ENCODE data around the gene COMP.

Gene COMP

DNA sequence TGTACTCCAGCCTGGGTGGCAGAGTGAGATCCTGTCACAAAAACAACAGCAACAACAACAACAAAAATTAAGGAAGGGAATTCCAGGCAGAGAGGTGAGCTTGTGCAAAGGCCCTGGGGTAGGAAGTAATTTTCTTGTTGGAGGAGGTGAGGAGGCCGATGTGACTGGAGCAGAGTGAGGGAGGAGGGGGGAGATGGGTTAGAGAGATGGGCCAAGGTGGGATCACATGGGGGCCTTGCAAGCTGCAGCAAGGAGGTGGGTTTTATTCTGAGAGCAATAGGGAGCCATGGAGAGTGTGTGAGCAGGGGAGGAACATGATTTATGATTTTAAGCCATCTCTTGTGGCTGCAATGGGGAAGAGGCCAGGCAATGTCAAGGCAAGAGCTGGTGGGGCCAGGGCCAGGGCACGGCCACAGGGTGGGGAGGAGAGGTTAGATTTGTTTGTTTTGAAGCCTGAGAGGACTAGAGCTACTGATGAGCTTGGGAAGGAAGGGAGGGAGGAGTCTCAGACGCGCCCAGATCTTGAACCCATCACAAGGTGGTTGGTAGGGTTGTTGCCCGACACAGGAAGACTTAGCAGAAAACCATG, 12.5 kb upstream of the COMP start:
- Histone ChIP-seq H3K9me3 (ENCODE audit: control insufficient read depth in 2 of 2, low read length in 2 of 2) (no peaks in the 10 kb centered on the region), H3K27me3 (ENCODE audit: control insufficient read depth in 1 of 2, insufficient read depth in 2 of 2, low read length in 2 of 2) (peaks cover 8% of the 10 kb centered on the region in 2 donors), H3K4me3 (ENCODE audit: low read length in 2 of 2) (no peak overlapping the region), H3K27ac (ENCODE audit: low read length) (no peak overlapping the region), H3K36me3 (ENCODE audit: control insufficient read depth in 2 of 2, insufficient read depth in 2 of 2, low read length in 2 of 2) (no peaks in the 10 kb centered on the region), H3K4me1 (ENCODE audit: control insufficient read depth, insufficient read depth, low read length) (no peaks in the 10 kb centered on the region), H3K9ac (ENCODE audit: low read length in 2 of 2) (no peak overlapping the region)

DNA sequence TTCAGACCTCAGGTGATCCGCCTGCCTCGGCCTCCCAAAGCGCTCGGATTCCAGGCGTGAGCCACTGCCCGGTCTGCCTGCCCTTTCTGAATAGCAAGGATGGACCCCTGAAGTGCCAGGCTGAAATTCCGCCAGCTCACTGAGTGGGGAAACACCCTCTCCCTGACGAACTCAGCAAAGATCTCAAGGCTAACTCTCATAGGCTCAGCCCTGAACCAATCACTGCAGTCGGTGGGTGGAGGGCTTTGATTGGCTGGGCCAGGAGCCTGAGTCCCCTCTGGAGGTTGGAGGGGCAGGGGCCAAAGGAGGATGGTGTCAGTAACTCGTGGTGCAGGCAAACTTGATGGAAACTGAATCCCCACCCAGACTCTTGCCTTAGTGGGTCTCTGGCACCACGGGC, 11.2 kb upstream of the COMP start:
- H3K36me3 ChIP-seq (ENCODE audit: control insufficient read depth in 2 of 2, insufficient read depth in 2 of 2, low read length in 2 of 2), result no peaks in the 10 kb centered on the region
- no peaks in the 10 kb centered on the region for H3K9me3 ChIP-seq (ENCODE audit: control insufficient read depth in 2 of 2, low read length in 2 of 2)
- no peak overlapping the region for H3K27ac ChIP-seq (ENCODE audit: low read length)
- H3K4me1 ChIP-seq (ENCODE audit: control insufficient read depth, insufficient read depth, low read length), result no peaks in the 10 kb centered on the region
- peaks cover 8 to 12% of the 10 kb centered on the region in 2 donors for H3K27me3 ChIP-seq (ENCODE audit: control insufficient read depth in 1 of 2, insufficient read depth in 2 of 2, low read length in 2 of 2)
- H3K9ac ChIP-seq (ENCODE audit: low read length in 2 of 2), result no peak overlapping the region
- no peak overlapping the region for H3K4me3 ChIP-seq (ENCODE audit: low read length in 2 of 2)

DNA sequence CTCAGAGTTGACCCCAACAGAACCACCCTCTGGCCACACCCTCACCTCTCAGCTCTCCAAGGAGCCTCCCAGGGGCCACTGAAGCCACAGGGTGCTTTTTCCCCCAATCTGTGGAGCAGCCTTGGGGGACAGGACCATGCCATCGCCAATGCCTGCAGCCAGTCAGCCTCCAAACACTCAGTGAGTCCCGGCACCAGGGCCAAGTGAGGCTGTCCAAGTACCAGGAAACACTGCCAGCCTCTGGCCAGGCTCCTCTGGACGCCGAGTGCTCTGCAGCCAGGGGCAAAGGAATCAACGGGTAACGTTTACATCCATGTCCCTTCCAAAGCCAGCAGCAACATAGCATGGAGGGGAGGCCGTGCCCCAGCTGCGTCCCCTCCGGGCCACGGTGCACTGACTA, 9.5 kb upstream of the COMP start:
- Histone ChIP-seq H3K36me3 (ENCODE audit: control insufficient read depth in 2 of 2, insufficient read depth in 2 of 2, low read length in 2 of 2) (no peaks in the 10 kb centered on the region), H3K4me1 (ENCODE audit: control insufficient read depth, insufficient read depth, low read length) (peaks cover 2% of the 10 kb centered on the region), H3K9ac (ENCODE audit: low read length in 2 of 2) (no peak overlapping the region), H3K9me3 (ENCODE audit: control insufficient read depth in 2 of 2, low read length in 2 of 2) (no peaks in the 10 kb centered on the region), H3K27me3 (ENCODE audit: control insufficient read depth in 1 of 2, insufficient read depth in 2 of 2, low read length in 2 of 2) (peaks cover 12 to 18% of the 10 kb centered on the region in 2 donors), H3K4me3 (ENCODE audit: low read length in 2 of 2) (no peak overlapping the region), H3K27ac (ENCODE audit: low read length) (no peak overlapping the region)

DNA sequence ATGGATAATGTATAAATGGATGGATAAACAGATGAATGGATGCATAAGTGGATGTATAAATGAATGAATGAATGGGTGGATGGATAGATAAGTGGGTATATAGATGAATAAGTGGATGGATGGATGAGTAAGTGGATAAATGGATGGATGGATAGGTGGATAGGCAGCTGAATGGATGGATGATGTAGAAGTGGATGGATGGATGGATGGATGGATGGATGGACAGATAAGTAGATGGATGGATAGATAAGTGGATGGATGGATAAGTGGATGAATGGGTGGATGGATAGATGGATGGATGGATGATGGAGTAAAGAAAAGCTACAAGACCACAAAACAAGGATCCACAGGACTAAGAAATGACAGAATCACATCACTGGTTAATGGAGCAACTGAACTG, 9.0 kb upstream of the COMP start:
- Histone ChIP-seq H3K4me3 (ENCODE audit: low read length in 2 of 2) (no peak overlapping the region), H3K36me3 (ENCODE audit: control insufficient read depth in 2 of 2, insufficient read depth in 2 of 2, low read length in 2 of 2) (no peaks in the 10 kb centered on the region), H3K27ac (ENCODE audit: low read length) (no peak overlapping the region), H3K9me3 (ENCODE audit: control insufficient read depth in 2 of 2, low read length in 2 of 2) (no peaks in the 10 kb centered on the region), H3K27me3 (ENCODE audit: control insufficient read depth in 1 of 2, insufficient read depth in 2 of 2, low read length in 2 of 2) (peaks cover 12 to 18% of the 10 kb centered on the region in 2 donors), H3K9ac (ENCODE audit: low read length in 2 of 2) (no peak overlapping the region), H3K4me1 (ENCODE audit: control insufficient read depth, insufficient read depth, low read length) (peaks cover 2% of the 10 kb centered on the region)

DNA sequence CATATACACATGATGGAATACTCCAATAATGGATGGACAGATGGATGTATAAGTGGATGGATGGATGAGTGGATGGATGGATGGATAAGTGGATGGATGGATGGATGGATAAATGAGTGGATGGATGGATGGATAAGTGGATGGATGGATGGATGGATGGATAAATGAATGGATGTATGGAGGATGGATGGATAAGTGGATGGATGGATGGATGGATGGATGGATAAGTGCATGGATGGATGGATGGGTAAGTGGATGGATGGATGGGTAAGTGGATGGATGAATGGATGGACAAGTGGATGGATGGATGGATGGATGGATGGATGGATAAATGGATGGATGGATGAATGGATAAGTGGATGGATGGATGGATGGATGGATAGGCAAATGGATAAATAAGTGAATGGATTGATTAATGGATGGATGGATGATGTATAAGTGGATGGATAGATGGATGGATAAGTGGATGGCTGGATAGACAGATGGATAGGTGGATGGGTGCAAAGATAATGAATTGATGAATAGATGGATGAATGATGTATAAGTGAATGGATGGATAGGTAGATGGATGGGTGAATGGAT, 8.4 kb upstream of the COMP start:
- Histone ChIP-seq H3K9ac (ENCODE audit: low read length in 2 of 2) (no peak overlapping the region), H3K9me3 (ENCODE audit: control insufficient read depth in 2 of 2, low read length in 2 of 2) (no peaks in the 10 kb centered on the region), H3K27ac (ENCODE audit: low read length) (no peak overlapping the region), H3K36me3 (ENCODE audit: control insufficient read depth in 2 of 2, insufficient read depth in 2 of 2, low read length in 2 of 2) (no peaks in the 10 kb centered on the region), H3K4me1 (ENCODE audit: control insufficient read depth, insufficient read depth, low read length) (peaks cover 2% of the 10 kb centered on the region), H3K4me3 (ENCODE audit: low read length in 2 of 2) (no peak overlapping the region), H3K27me3 (ENCODE audit: control insufficient read depth in 1 of 2, insufficient read depth in 2 of 2, low read length in 2 of 2) (peaks cover 15 to 21% of the 10 kb centered on the region in 2 donors)

DNA sequence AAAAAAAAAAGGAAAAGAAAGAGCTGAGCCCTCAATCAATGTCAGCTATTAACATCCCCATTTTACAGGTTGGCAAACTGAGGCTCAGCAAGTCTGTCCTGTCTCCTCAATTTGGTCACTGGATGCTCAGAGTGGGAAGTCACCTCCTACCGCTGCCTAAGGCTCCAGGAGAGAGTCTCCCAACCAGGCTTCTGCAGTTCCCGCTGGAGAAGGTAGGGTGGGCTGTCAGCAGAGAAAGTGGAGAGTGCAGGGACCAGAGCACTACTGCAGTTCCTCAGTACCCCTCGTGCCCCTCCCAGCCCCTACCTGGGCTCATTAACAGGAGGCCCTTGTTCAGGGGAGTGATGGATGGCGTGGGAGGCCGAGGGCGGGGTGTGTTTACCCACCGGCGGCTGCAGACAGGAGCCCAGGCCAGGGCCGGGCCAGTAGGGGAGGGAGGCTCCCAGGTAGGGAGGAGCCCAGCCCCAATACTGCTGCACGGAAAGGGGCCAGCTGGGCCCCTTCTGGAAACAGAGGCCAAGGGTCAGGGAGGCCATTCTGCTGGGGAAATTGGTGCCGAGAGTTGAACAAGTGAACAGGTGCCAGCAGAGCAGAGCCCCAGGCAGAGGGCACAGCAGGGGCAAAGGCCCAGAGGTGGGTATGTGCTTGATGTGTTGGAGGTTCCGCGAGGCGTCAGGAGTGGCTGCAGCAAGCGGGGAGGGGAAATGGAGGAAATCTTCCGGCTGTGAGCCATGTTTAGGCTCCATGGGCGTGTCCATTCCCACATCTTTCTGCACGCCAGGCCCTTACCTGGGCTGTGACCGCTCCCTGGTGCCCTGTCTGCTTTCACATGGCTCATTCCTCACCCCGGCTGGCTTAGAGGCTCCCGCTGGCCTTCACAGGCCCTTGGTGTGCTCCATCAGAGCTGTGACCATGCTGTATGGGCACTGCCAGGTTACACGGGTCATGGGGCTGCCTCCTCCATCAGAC, 7.6 kb upstream of the COMP start:
- peaks cover 2% of the 10 kb centered on the region for H3K4me1 ChIP-seq (ENCODE audit: control insufficient read depth, insufficient read depth, low read length)
- no peaks in the 10 kb centered on the region for H3K9me3 ChIP-seq (ENCODE audit: control insufficient read depth in 2 of 2, low read length in 2 of 2)
- H3K9ac ChIP-seq (ENCODE audit: low read length in 2 of 2), result no peak overlapping the region
- no peak overlapping the region for H3K4me3 ChIP-seq (ENCODE audit: low read length in 2 of 2)
- H3K36me3 ChIP-seq (ENCODE audit: control insufficient read depth in 2 of 2, insufficient read depth in 2 of 2, low read length in 2 of 2), result no peaks in the 10 kb centered on the region
- peaks cover 16 to 26% of the 10 kb centered on the region in 2 donors for H3K27me3 ChIP-seq (ENCODE audit: control insufficient read depth in 1 of 2, insufficient read depth in 2 of 2, low read length in 2 of 2)
- no peak overlapping the region for H3K27ac ChIP-seq (ENCODE audit: low read length)

DNA sequence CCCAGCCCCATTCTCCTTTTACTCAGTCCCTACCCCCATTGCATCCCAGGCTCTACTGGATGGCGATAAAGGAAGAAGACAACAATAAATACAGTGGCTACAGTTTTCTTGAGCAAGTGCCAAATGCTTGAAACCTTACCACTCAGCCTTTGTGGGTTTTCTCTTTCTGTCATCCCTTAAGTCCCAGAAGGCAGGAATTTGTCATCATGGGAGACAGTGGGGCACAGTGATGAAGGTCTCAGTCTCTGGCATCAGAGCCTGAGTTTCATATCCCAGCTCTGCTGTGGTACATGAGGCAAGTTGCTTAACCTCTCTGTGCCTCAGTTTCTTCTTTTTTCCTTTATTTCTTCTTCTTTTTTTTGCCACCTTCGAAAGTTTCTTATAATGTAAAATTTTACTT, 5.1 kb upstream of the COMP start:
- no peaks in the 10 kb centered on the region for H3K9me3 ChIP-seq (ENCODE audit: control insufficient read depth in 2 of 2, low read length in 2 of 2)
- no peak overlapping the region for H3K9ac ChIP-seq (ENCODE audit: low read length in 2 of 2)
- H3K4me1 ChIP-seq (ENCODE audit: control insufficient read depth, insufficient read depth, low read length), result peaks cover 4% of the 10 kb centered on the region
- H3K4me3 ChIP-seq (ENCODE audit: low read length in 2 of 2), result no peak overlapping the region
- H3K27me3 ChIP-seq (ENCODE audit: control insufficient read depth in 1 of 2, insufficient read depth in 2 of 2, low read length in 2 of 2), result peaks cover 35 to 42% of the 10 kb centered on the region in 2 donors
- no peaks in the 10 kb centered on the region for H3K36me3 ChIP-seq (ENCODE audit: control insufficient read depth in 2 of 2, insufficient read depth in 2 of 2, low read length in 2 of 2)
- H3K27ac ChIP-seq (ENCODE audit: low read length), result no peak overlapping the region

DNA sequence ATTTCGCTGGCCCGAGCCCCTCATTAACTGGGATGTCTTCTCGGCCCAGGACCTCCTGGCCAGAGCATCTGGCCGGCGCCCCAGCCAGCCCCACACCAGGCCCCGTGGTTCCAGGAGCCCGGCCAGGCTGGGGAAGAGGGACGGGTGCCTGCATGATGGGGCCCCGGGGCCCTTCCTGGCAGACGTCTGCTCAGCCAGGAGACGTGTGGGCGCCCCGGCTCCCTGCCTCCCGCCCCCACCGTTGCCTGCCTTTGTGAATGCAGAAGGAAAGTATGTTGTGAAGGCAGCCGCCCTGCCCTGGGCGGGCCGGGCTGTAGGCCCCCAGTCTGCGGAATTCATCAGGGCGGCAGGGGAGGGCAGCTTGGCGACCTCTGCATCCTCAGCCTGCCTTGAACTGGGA, 4.4 kb upstream of the COMP start:
- Histone ChIP-seq H3K4me3 (ENCODE audit: low read length in 2 of 2) (no peak overlapping the region), H3K27me3 (ENCODE audit: control insufficient read depth in 1 of 2, insufficient read depth in 2 of 2, low read length in 2 of 2) (peaks cover 42 to 49% of the 10 kb centered on the region in 2 donors), H3K9ac (ENCODE audit: low read length in 2 of 2) (no peak overlapping the region), H3K4me1 (ENCODE audit: control insufficient read depth, insufficient read depth, low read length) (peaks cover 11% of the 10 kb centered on the region), H3K9me3 (ENCODE audit: control insufficient read depth in 2 of 2, low read length in 2 of 2) (no peaks in the 10 kb centered on the region), H3K36me3 (ENCODE audit: control insufficient read depth in 2 of 2, insufficient read depth in 2 of 2, low read length in 2 of 2) (no peaks in the 10 kb centered on the region), H3K27ac (ENCODE audit: low read length) (no peak overlapping the region)

DNA sequence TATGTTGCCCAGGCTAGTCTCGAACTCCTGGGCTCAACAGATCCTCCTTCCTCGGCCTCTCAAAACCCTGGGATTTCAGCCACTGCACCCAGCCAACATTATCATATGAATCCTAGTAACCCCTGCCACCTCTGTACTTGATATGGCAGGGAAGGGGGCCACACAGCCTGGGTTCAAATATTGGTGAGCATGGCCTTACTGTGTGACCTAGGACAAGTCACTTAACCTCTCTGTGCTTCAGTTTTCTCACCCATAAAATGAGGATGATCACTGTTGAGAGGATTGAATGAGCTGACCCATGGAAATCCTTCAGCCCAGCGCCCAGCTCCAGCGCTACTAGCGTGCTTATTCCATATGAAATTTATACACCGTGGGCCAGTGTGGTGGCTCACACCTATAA, 3.6 kb upstream of the COMP start:
- peaks cover 48 to 54% of the 10 kb centered on the region in 2 donors for H3K27me3 ChIP-seq (ENCODE audit: control insufficient read depth in 1 of 2, insufficient read depth in 2 of 2, low read length in 2 of 2)

DNA sequence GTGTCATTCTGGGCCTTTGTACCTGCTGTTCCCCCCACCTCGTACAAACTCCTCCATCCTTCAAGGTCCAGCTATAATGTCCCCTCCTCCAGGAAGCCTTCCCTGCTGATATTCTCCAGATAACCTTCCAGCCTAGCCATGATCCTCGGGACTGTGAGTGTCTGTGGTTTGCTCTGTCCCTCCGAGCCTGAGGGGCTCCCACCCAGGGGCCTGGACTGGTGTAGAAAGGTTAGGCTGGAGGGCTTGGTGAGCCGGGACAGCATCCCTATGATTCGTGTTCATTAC, 2.9 kb upstream of the COMP start:
- Histone ChIP-seq H3K36me3 (ENCODE audit: control insufficient read depth in 2 of 2, insufficient read depth in 2 of 2, low read length in 2 of 2) (no peaks in the 10 kb centered on the region), H3K27ac (ENCODE audit: low read length) (no peak overlapping the region), H3K9me3 (ENCODE audit: control insufficient read depth in 2 of 2, low read length in 2 of 2) (no peaks in the 10 kb centered on the region), H3K4me1 (ENCODE audit: control insufficient read depth, insufficient read depth, low read length) (peaks cover 21% of the 10 kb centered on the region), H3K9ac (ENCODE audit: low read length in 2 of 2) (no peak overlapping the region), H3K4me3 (ENCODE audit: low read length in 2 of 2) (no peak overlapping the region), H3K27me3 (ENCODE audit: control insufficient read depth in 1 of 2, insufficient read depth in 2 of 2, low read length in 2 of 2) (peaks cover 50 to 59% of the 10 kb centered on the region in 2 donors)

More for the DNA sequence above, 3.6 kb upstream of the COMP start:
- Histone ChIP-seq H3K9ac (ENCODE audit: low read length in 2 of 2) (no peak overlapping the region), H3K4me1 (ENCODE audit: control insufficient read depth, insufficient read depth, low read length) (peaks cover 16% of the 10 kb centered on the region), H3K27ac (ENCODE audit: low read length) (no peak overlapping the region), H3K4me3 (ENCODE audit: low read length in 2 of 2) (no peak overlapping the region), H3K36me3 (ENCODE audit: control insufficient read depth in 2 of 2, insufficient read depth in 2 of 2, low read length in 2 of 2) (no peaks in the 10 kb centered on the region), H3K9me3 (ENCODE audit: control insufficient read depth in 2 of 2, low read length in 2 of 2) (no peaks in the 10 kb centered on the region)
